Hepatocyte (in vitro differentiated cells): Measurements from ENCODE around the gene PTPN3.

Source experiments
- EZH2phosphoT487 ChIP-seq: fragments of 200-600 bp; sonication (generic); IDR thresholded peaks from one replicate; pipeline ENCODE4 v1.6.1; 2018; ENCODE audit warnings: antibody characterized with exemption, mild to moderate bottlenecking, low read depth, moderate library complexity; ENCODE audit not compliant: unreplicated experiment, severe bottlenecking
- TF ChIP-seq, protein P1 (sequence below): fragments of 200-600 bp; sonication (generic); IDR thresholded peaks from 2 replicates; pipeline ENCODE4 v1.5.1; 2016; ENCODE audit warnings: antibody characterized with exemption, mild to moderate bottlenecking; ENCODE audit not compliant: poor library complexity

DNA sequence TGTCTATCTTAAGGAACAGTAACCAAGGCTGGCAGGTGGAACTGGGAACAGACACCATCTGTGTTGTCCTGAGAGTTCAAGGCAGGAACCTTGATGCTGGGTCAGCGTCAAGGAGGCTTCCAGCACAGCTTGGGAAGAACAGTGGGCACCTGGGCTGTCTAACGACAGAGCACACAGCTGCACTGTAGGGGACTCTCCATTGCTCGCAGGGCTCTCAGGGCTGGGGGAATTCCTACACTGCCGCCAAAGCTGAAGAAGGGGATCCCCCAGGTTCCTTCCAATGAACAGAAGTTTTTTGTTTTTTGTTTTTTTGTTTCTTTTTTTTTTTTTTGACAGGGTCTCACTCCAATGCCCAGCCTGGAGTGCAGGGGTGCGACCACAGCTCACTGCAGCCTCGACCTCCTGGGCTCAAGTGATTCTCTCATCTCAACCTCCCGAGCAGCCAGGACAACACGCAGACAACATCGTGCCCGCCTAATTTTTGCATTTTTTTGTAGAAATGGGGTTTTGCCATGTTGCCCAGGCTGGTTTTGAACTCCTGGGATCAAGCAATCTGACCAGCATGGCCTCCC lies 81.9 kb downstream of the PTPN3 start:
- TF ChIP-seq, protein P1, sequence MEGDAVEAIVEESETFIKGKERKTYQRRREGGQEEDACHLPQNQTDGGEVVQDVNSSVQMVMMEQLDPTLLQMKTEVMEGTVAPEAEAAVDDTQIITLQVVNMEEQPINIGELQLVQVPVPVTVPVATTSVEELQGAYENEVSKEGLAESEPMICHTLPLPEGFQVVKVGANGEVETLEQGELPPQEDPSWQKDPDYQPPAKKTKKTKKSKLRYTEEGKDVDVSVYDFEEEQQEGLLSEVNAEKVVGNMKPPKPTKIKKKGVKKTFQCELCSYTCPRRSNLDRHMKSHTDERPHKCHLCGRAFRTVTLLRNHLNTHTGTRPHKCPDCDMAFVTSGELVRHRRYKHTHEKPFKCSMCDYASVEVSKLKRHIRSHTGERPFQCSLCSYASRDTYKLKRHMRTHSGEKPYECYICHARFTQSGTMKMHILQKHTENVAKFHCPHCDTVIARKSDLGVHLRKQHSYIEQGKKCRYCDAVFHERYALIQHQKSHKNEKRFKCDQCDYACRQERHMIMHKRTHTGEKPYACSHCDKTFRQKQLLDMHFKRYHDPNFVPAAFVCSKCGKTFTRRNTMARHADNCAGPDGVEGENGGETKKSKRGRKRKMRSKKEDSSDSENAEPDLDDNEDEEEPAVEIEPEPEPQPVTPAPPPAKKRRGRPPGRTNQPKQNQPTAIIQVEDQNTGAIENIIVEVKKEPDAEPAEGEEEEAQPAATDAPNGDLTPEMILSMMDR: no peak
- TF ChIP-seq EZH2phosphoT487: no peak
